ENCODE measurements around the gene ZNF407.

Gene ZNF407

DNA sequence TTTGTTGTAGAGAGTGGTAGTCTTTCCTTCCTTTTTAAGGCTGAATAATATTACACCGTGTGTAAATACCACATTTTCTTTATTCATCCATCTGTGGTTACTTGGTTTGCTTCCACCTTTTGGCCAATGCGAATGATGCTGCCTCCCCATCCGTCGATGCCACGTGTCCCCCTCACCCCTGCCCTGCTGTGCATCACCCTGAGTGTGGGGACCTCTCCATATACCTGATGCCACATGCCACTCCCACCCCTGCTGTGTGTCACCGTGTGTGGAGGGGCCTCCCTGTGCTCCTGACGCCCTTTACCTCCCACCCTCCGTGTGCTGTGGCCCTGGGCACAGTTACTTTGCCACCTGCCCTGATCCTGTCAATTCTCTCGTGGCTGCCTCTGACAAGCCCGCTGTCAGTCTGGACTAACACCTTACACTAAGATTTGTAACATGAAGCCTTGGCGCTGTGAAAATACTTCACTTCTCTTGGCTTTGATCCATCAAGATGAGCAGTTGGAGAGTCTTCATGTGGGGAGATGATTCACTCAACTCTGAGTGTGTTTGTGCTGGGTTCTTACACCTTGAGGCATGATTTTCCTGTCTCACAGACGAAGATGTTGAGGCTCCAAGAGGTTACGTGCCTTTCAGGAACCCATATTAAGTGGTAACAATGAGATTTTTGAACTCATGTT, 234.0 kb downstream of the ZNF407 start:
- TF ChIP-seq, protein P1, sequence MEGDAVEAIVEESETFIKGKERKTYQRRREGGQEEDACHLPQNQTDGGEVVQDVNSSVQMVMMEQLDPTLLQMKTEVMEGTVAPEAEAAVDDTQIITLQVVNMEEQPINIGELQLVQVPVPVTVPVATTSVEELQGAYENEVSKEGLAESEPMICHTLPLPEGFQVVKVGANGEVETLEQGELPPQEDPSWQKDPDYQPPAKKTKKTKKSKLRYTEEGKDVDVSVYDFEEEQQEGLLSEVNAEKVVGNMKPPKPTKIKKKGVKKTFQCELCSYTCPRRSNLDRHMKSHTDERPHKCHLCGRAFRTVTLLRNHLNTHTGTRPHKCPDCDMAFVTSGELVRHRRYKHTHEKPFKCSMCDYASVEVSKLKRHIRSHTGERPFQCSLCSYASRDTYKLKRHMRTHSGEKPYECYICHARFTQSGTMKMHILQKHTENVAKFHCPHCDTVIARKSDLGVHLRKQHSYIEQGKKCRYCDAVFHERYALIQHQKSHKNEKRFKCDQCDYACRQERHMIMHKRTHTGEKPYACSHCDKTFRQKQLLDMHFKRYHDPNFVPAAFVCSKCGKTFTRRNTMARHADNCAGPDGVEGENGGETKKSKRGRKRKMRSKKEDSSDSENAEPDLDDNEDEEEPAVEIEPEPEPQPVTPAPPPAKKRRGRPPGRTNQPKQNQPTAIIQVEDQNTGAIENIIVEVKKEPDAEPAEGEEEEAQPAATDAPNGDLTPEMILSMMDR (IDR thresholded peaks at IDR 0.05; ENCODE audit: control insufficient read depth, insufficient read depth, low read depth, low read length, missing control alignments), result no peak
- H3K4me3 ChIP-seq (ENCODE audit: control insufficient read depth, low read depth, low read length), result no peak overlapping the region
- DNase-seq (ENCODE audit: low read depth), result no peak

DNA sequence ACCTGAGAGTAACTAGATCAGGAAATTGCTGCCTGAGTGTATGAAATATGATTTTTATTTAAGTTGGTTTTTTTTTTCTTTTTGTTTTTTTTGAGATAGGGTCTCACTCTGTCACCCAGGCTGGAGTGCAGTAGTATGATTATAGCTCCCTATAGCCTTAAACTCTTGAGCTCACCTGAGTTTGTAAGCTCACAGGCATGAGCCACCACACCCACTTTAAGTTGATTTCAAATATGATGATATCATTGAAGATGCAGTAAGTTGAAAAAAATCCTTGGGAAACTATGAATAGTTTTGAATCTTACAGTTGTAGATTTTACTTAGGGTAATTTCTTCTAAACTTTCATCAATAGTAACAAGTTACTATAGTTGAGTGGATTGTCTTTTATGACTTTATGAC, 234.7 kb downstream of the ZNF407 start:
- TF ChIP-seq, protein P1 (IDR thresholded peaks at IDR 0.05; ENCODE audit: control insufficient read depth, insufficient read depth, low read depth, low read length, missing control alignments), result no peak
- no peak overlapping the region for H3K4me3 ChIP-seq (ENCODE audit: control insufficient read depth, low read depth, low read length)
- DNase-seq (ENCODE audit: low read depth), result no peak

DNA sequence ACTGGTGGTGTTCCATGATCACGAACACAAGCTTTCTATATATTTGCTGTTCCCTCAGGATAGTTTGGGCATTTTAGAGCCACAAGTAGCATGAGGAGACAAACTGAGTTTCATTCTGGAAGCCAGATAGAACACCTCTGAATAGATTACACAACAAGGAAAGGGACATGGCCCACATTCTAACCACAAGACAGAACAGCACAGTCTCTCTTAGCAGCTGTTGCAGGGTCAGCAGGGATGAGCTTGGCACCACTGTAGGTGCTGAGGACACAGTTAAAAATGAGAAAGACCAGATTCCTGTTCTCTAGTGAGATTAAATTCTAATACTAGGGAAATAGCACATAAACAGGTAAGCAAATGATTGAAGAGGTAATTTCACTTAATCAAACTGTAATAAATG, 235.3 kb downstream of the ZNF407 start:
- DNase-seq (ENCODE audit: low read depth), result no peak
- H3K4me3 ChIP-seq (ENCODE audit: control insufficient read depth, low read depth, low read length), result no peak overlapping the region

DNA sequence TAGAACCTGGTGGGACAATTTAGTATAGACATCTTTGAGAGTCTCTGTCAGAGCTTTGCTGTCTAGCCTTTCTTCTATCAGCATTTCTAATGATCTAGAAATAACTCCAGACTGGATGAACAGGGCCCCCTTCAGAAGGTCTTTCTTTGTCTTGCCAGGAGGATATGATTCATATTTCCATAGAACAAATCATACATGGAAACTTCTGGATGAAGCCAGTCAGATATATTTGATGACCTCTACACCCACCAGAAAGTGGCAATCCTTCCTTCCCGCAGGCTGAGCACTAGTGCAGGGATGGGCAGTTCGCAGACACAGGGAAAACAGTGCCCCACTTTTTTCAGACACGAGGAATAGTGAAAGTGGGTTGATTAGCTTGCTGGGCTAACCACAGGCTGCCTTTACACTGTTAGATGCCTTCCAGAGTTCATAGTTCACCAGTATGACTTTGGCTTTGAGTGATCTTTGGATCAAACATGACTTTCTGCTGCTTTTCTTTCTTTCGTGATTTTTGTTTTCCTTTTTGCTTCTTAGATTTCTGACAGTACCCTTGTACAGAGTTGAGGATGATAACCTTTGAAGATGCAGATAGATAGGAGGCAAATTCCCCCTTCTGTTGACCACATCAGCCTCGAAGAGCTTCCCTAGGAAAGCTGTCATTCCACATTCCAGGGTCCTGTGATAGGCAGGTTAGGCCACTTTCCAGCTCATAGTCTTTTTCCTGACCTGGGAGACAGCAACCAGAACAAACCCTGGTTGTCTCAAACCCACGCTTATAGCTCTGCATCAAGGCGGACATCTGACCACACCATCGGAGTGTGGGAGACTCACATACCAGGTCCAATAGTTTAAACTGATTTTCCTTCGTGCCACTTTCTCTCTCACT, 237.0 kb downstream of the ZNF407 start:
- TF ChIP-seq, protein P1 (IDR thresholded peaks at IDR 0.05; ENCODE audit: control insufficient read depth, insufficient read depth, low read depth, low read length, missing control alignments), result no peak
- DNase-seq (ENCODE audit: low read depth), result no peak
- no peak overlapping the region for H3K4me3 ChIP-seq (ENCODE audit: control insufficient read depth, low read depth, low read length)

More for the DNA sequence above, 235.3 kb downstream of the ZNF407 start:
- TF ChIP-seq, protein P1 (IDR thresholded peaks at IDR 0.05; ENCODE audit: control insufficient read depth, insufficient read depth, low read depth, low read length, missing control alignments), result no peak

DNA sequence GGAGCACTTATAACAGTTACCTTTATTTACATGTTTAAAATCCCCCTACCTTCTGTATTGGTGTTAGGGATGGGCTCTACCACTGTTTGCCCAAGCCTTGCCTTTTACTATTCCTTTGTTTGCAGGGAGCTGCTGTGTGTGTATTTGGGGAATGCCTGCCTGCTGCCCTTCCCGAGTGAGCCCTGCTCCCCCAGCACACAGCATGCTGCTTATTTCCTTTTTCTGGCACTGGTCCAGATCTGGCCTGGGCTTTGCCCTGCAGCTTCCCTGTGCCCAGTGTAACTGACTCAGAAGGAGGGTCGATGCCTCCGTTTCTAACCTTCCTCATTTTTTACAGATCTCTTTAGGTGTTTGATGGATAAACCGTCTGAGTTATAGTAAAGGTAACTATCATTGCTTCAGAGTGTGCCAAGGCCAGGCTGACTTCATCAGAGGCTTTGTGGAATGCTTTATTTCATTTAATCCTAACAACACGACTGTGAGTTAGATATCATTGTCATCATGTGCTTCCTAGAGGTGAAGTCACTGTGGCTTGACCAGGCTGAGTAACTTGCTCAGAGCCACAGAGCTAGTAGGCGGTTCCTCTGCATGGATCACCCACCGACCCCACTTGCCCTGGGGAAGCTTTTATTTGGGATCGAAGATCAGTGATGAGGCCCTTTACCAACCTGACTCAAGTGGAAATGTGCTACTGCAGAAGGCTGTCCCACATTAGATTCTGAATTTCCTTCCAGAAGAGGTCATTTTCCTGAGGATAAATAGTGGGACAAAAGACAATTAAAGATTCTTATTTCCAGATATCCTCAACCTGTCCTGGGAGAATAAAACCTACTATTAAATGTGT, 238.8 kb downstream of the ZNF407 start:
- H3K4me3 ChIP-seq (ENCODE audit: control insufficient read depth, low read depth, low read length), result no peak overlapping the region
- TF ChIP-seq, protein P1 (IDR thresholded peaks at IDR 0.05; ENCODE audit: control insufficient read depth, insufficient read depth, low read depth, low read length, missing control alignments), result no peak
- peak; percentile 3 for DNase-seq (ENCODE audit: low read depth)

DNA sequence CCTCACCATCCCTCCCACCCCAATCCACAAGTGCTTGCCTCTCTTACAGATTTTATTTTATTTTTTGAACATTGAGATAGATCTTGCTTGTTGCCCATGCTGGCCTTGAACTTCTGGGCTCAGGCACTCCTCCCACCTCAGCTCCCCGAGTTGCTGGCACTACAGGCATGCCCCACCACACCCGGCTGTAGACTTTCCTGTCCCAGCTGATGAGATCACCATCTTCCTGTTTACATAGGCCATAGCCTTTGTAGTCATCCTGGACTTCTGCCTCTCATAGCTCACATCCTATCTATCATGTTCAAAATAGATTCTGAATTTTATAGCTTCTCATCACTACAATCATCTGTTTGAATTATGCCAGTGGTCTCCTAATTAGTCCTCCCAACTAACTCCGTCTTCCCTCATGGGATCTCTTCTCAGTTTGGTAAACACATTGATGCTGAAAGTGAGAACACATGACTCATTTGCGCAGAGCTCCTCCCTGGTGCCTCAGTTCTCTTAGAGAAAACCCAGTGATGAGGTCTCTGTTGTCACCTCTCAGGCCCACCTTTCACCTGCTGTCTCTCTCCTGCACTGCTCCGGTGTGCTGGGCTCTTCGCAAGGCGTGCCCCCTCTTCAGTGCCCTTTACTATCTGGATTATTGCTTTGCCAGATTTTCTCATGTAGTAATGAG, 243.0 kb downstream of the ZNF407 start:
- DNase-seq (ENCODE audit: low read depth), result peak; percentile 10
- TF ChIP-seq, protein P1 (IDR thresholded peaks at IDR 0.05; ENCODE audit: control insufficient read depth, insufficient read depth, low read depth, low read length, missing control alignments), result no peak
- no peak overlapping the region for H3K4me3 ChIP-seq (ENCODE audit: control insufficient read depth, low read depth, low read length)
